Dermis blood vessel endothelial cell (primary cell): ENCODE data around the gene NDUFA7. TPM values are rescaled to one million over a fixed set of nuclear protein-coding genes. Genes with fewer than 3 reads are reported as not detected.
"Not testable (repeated sequence)": the region's sequence is repeated elsewhere in the genome, so short reads cannot be mapped to it uniquely, and the experiment has no call there.

ENCODE experiments used
- DNase-seq: peaks from one replicate; pipeline ENCODE4 v3.0.0; 2010
- total RNA-seq: library from RNA; depleted of rRNA; stranded (reverse); fragments of >200 nt; gene quantifications from 2 replicates; pipeline ENCODE4 v1.2.3, GENCODE V29; 2014

Gene NDUFA7
- total RNA-seq, 1 donor from 2014 or later, result 10.2 TPM

DNA sequence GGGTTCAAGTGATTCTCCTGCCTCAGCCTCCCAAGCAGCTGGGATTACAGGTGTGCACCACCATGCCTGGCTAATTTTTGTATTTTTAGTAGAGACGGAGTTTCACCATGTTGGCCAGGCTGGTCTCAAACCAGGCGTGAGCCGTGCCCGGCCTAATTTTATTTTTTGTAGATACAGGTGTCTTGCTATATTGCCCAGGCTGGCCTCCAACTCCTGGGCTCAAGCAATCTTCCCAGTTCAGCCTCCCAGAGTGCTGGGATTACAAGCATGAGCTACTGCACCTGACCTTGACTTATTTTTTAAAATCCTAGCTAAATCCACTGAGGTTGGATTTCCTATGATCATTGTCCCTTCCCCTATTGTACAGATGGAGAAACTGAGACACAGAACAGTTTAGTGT lies 20.3 kb upstream of the NDUFA7 start:
- not testable (repeated sequence) for DNase-seq

DNA sequence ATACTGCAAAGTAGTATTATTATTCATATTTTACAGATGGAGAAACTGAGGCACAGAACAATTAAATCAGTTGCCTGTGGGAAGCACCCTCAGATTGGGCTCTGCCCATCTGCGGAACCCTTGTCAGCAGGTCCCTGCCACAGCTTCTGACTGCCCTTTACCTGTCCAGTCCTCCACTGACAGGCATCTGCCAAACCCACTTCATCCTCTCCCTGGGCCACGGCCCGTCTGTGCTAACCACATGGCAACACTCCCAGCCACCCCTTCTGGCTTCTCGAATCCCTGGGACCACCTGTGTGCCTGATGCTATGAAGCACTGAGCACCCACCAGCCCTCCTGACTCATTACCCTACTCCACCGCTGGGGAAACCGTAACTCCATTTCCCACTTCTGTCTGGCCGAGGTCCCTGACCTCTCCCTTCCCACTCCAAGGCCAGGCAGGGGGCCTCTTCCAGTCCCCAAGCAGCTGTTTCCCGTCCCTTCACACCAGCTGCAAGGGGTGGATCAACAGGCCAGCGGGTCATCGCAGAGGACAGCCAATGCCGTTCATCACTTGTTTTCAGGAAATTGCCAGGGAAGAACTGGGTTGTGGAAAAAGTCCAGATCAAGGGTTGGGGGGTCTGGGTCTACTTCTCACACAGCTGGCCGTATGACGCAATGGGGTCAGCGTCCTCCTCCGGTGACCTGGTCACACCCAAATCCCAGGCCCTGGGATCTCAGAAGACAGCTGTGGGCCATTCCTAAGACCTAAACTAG lies 19.3 kb upstream of the NDUFA7 start:
- peak; percentile 95 for DNase-seq

DNA sequence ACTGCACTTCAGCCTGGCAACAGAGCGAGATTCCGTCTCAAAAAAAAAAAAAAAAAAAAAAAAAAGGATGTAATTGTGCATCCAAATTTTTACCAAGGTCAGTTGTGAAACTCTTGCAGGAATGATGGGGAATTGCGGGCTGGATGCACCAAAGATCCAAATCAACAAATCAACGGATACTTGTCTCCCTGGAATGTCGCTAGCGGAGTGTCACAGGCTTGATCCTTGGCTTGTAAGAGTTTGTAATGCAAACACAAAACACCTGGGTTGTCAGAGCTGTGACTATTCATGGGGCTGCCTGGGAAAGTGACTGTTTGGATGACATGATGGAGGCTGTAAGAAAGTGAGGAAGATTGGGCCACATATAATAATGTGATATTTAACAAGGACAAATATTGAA lies 17.7 kb upstream of the NDUFA7 start:
- no peak for DNase-seq

DNA sequence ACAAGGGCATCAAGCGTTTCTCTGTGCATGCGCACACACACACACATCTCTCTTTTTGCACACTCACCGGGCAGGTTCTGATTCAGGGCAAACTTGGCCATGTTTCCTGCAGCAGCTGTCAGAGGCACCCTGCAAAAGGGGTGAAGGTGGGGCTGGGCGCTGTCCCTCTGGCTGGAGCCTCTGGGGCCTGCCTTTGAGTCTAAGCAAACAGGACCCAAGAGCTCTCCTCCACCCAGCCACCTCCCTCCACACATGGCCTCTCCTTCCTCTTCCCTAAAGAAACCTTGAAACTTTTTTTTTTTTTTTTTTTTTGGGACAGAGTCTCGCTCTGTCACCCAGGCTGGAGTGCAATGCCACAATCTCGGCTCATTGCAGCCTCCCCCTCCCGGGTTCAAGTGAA lies 16.6 kb upstream of the NDUFA7 start:
- no peak for DNase-seq

DNA sequence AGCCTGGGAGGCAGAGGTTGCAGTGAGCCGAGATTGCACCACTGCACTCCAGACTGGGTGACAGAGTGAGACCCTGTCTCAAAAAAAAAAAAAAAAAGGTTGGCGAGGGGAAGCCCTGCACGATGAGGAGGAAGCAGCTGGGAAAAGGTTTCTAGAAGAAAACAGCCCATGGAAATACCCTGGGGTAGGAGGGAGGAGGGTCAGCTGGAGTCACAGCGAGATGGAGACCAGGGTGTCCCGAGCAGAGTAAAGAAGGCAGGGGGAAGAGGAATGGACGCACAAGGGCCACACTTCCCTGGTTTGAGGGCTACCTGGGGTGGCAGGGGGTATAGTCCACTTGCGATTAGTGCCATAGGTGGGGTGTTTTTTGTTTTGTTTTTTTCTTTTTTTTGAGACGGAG lies 15.5 kb upstream of the NDUFA7 start:
- DNase-seq, result peak; percentile 58

DNA sequence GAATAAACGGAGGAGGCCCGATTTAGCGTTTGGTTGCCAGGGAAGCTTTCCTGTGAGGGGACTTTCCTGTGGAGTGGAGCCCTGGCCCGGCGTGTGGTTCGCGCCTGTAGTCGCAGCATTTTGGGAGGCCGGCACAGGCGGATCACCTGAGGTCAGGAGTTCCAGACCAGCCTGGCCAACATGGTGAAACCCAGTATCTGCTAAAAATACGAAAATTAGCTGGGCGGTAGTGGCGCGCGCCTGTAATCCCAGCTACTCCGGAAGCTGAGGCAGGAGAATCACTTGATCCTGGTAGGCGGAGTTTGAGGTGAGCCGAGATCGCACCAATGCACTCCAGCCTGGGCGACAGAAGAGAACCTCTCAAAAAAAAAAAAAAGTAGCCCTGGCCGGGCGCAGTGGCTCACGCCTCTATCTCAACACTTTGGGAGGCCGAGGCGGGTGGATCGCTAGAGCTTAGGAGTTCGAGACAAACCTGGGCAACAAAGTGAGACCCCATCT lies 14.9 kb upstream of the NDUFA7 start:
- DNase-seq, result peak; percentile 45

DNA sequence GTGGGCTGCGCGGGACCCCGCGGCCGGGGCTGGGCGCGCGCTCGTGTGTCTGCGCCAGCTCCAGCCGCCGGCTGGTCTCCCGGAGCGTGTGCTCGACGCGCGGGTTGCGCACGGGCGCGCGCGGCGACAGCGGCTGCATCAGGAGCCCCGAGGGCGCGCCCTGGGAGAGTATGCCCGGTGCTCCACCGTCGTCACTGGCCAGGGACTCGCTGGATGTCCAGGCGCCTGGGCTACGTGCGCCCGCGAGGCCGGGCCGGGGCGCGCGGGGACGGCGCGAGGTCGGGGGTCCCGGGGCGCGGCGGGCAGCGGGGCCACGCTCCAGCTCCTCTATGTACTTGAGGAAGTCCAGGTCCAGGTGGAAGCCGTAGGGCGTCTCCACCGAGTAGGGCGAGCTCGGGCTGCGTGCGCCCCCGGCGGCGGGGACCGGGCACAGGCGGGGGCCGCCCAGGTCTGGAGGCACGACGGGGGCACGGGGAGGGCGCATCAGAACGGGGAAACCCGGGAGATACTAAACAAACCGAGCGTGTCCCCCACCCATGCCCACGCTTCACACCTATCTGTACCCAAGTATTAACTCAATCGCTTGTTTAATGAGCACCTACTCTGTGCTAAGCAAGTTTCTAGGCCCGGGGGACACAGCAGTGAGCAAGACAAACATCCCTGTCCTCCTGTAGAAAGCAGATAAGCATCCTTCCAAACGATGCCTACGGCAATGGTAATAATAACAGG lies 14.3 kb upstream of the NDUFA7 start:
- DNase-seq, result no peak

DNA sequence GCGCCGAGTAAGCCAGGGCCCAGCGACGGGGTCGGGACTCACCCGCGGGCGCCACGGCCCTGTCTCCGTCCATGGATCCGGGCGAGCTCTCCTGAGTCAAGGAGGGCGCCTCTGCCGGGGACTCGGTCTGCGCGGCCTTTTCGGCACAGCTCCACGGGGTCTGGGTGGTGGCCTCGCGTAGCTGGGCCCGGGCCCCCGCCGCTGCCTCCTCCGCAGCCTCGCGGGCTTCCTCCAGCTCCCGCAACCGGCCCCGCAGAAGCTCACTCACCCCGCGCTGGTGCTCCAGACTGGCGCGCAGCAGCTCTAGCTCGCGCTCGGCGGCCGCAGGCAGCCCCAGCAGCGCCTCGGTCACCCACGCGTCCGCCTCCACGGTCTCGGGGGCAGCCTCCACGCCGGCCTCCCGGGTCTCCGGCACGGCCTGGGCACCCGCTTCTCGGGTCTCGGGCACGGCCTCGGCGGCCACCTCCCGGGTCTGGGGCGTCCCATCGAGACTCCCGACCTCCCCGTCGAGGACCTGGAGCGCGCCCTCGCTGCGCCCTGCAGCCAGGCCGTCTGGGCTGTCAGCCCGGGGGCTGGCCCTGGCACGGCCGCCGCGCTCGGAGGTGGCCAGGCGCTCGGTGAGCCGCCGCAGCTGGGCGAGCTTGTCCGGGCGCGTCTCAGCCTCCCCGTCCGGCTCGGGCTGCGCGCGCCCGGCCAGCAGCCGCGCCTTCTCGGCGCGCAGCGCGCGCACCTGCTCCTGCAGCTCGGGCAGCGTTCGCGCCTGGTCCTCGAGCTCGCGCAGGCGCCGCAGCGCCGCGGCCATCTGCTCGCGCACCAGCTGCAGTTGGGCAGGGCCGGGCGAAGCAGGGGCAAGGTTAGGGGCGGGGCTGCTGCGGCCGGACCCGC lies 13.5 kb upstream of the NDUFA7 start:
- no peak for DNase-seq

DNA sequence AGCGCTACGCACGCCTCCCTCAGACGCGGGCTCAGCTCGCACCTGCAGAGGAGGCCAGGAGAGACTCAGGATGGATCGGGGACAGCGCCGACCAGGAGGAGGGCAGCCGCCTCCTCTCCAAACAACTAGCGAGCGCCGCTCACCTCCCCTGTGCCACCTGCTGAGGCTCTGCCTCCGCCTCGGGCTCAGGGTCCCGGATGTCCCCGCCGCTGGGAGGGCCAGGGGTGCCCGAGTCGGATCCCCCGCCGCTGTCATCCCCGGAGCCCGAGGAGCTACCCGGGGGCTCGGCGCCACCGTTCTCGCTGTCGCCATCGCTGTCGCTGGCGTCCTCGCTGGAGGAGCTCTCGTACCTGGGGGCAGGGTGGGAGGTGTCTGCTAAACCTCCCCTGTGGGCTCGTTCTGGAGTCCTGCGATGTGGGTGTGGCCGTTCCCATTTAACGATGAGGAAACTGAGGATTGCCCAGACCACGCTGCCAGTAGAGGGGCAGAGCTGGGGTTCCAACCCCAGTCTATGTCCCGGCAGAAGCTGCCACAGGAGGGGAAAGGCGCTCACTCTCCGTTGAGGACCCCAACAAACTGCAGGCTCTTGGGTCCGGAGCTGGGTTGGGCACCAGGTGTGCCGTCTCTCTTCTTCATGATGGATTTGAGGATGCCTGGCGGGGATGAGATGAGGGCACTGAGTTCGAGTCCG lies 12.7 kb upstream of the NDUFA7 start:
- DNase-seq, result no peak

DNA sequence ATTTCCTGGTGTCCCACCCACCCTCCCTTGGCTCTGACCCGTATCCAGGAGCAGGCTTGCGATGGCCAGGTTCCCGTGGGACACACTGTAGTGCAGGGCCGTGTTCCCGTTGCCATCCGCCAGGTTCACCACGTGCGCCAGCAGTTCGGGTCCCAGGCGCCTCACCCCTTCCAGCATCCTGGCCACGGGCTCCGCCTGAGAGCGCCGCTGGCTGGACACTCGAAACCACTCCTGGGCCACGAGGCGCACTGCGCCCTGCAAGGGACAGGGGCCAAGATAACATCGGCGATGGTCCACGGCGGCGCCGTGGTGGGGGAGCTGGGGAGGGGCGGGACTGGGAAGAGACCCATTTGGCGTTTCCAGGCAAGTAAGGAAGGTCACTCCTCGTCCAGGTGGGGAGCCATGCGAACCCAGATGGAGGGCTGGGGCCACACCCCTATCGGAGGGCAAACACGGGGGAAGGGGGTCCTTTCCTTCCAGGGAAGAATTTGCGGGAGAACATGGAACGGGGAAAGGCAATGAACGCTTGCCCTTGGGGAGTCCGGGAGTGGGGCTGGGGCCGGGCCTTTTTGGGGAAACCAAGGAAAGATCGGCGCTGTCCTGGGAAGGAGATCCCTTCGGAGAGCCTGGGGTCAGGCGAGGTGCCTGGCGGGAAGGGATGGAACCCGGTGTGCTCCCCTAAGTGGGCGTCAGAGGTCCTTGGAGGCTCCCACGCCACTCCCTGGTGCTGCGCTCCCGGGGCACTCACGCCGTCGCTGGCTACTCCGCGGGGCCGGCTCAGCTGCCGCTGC lies 12.0 kb upstream of the NDUFA7 start:
- no peak for DNase-seq

DNA sequence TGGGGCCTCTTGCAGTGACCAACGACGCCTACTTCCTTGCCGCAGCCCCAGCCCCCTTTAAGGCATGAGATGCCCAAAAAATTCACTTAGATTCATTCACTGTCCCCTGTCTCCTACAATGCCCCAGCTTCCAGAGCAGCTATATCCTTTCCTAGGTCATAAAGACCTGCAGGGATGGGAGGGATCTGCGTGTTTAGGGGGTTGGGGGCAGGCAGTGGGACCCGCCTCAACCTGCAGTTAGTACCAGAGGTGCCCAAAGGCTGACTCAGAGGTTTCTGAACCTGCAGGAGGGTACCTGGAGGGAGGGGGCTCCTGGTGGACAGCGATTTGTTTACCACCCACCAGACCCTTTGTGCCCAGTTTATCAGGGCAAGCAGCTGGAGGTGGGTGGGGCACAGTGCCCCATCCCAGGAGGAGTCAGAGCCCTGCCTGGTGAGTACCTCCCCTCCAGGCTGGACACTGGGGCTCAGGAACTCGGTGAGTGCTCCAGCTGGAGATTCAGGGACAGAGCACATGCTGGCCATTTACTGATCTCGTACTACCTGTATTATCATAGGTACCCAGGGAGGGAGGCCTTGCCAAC lies 10.2 kb upstream of the NDUFA7 start:
- DNase-seq, result no peak

DNA sequence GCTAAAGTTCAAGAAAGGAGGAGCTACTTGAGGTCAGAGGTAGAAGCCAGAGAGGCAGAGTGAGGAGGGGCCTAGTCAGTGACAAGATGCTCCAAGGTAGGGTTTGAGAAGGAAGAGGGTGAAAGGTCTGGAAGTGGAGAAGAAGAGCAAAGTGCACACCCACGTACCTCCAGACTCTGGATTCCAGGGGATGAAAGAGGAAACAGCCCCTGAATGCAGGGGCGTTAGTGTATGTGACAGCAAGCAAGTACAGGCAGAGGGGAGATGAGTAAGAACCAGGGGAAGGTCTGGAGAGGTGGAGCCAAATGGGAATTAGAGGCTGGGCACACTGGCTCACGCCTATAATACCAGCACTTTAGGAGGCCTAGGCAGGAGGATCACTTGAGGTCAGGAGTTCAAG lies 8.8 kb upstream of the NDUFA7 start:
- DNase-seq, result no peak

DNA sequence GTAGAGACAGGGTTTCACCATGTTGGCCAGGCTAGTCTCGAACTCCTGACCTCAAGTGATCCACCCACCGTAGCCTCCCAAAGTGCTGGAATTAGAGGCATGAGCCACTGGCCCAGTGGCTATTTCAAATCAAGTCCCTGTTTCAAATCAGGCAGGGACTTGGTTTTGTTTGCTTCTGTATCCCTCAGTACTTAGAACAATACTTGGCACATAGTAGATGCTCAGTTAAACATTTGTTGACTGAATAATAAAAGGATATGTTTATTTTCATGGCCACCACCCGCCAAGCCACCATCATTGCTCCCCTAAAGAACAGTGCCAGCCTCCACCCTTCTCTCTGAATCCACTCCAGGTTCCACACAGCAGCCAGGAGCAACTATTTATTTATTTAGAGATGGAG lies 4.3 kb upstream of the NDUFA7 start:
- DNase-seq, result no peak

DNA sequence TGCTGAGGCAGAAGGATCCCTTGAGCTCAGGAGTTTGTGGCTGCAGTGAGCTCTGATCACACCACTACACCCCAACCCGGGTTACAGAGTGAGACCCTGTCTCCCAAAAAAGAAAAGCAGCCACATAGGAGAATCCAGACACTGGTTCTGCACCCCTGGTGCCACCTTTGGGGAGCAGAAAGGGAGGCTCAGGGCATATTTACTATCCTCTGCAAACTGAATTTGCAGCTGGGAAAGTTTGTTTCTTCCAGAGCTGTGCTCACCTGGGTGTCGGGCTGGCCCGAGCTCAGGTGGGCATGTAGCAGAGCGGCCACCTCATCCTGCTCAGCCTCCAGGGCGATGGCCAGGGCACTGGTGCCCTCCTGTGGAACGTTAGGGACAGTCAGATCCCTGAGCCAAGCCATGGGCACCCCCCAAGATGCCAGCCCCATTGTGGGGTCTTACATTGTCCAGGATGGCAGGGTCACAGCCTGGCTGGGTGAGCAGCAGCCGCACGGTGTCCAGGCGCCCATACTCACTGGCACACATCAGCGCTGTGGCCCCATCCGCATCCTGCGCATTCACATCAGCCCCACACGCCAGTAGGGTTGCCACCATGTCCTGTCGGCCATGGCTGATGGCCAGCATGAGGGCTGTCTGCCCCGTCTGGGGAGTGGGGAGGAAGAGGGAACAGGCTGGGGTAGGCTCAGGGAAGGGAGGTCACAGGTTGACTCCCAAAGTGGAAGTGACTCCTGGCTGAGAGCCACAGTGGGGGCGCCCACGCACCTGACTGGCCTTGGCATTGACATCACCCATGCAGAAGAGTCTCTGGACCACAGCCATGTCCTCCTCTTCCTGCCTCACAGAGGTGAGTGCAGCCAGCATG lies 3.2 kb upstream of the NDUFA7 start:
- peak; percentile 59 for DNase-seq

DNA sequence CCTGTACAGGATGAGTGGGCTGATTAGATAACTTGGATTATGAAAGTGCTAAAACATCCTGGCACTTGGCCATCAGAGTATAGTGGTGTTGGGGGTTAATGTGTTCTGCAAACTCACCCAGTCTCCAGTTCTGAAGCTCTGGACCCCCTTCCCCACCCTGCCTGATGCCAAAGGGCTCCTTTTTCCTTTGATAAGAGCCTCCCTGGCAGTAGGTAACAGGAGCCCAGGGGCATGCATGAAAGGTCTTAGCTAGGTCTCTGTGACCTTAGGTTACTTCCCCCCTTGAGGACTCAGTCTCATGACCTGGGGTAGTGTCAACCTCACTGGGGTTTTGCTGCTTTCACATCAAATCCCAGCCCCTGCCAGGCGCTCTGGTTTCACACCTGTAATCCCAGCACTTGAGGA lies 2.6 kb upstream of the NDUFA7 start:
- peak; percentile 43 for DNase-seq

DNA sequence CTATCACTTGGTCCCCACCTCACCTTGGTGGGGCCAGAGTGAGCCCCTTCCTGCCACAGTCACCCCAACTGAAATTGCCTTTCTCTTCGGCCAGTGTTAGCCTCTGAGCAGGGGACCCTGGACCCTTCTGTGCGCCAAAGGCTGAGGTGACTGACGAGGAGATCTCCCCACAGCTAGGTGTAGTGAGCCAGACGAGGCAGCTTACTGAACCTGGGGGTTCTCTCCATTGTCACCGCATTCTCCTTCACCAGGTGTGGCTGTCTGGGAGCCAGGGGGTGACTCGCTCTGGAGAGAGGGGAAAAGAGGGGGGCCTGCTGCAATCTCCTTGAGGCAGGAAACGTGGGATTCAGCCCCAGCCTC lies 1.4 kb upstream of the NDUFA7 start:
- DNase-seq, result peak; percentile 16

DNA sequence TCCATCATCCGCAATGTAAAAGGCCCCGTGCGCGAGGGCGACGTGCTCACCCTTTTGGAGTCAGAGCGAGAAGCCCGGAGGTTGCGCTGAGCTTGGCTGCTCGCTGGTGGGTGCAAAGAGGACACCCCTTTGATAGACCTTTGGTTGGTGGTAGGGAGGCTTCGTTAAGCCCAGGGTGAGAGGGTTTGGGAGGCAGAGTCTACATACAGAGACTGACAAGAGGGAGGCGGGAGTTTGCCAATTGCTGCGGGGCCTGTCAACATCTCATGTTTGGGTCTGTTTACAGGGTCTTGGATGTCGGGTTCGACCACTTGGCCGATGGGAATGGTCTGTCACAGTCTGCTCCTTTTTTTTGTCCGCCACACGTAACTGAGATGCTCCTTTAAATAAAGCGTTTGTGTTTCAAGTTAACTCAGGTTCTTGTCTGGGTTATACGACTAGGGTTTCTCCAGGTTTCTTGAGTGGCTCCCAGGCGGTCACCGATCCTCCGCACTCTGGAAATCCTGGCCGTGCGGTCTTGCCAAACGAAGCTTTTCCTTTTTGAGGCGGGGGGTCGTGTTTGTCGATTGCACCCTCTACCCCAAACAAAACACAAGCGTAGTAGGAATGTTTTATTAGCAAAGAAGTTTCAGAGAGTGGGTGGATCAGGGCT lies 937 bp upstream of the NDUFA7 start:
- DNase-seq, result peak; percentile 39

DNA sequence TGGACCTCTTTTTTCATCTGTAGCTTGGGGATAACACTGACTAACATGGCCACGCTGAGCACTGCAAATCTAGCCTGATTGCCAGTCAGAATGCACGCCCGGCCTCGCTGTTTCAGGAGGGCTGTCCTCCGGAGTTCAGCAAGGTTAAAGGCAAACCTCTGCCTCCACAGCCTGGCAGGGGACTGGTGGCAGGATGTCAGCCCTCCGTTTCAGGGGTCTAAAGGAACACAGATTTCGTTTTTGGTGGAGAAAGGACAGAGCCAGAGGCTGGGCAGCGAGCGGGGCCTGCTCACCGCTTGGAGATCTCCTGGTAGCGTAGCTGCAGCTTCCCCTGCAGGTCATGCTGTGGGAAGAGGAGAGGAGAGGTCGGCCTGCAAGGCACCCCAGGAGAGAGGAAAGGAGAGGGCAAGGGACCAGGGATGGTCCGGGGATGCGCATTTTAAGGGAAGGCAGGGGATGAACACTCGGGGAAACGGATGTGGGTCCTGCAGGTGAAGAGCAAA lies 560 bp downstream of the NDUFA7 start:
- peak; percentile 34 for DNase-seq

DNA sequence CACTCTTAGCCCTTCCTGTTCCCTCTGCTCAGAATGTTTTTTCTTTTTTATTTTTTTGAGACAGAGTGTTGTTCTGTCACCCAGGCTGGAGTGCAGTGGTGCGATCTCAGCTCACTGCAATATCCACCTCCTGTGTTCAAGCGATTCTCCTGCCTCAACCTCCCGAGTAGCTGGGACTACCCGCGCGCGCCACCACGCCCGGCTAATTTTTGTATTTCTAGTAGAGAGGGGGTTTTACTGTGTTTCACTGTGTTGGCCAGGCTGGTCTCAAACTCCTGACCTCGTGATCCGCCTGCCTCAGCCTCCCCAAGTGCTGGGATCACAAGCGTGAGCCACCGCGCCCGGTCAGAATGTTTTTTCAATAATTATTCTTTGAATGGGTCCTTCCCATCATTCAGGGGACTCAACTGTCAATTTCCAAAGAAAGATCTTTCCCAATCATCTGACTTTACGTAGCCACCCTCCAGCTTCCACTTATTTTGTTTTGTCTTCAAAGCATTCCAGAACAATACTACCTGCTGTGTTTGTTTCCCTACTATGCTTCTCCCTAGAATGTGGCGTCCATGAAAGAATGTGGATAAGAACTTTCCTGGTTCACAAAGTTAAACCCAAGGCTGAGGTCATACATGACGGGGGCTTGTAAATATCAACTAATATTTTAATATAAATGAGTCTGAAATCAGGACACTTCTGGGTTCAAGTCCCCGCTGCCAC lies 1.2 kb downstream of the NDUFA7 start:
- DNase-seq, result no peak
